NCI-H510A treated with DMSO at 0.1 percent for 48 hours (cell line): ENCODE data around the gene MVD.
"Not testable (repeated sequence)": the region's sequence is repeated elsewhere in the genome, so short reads cannot be mapped to it uniquely, and the experiment has no call there.

Experiments
- DNase-seq: peaks from one replicate; lab custom pipeline; 2025; lab: John Stamatoyannopoulos, UW

The MVD gene

GRCh38 chr16:88681709-88682451 is 19.0 kb upstream of the MVD start:
- no peak for DNase-seq

DNA sequence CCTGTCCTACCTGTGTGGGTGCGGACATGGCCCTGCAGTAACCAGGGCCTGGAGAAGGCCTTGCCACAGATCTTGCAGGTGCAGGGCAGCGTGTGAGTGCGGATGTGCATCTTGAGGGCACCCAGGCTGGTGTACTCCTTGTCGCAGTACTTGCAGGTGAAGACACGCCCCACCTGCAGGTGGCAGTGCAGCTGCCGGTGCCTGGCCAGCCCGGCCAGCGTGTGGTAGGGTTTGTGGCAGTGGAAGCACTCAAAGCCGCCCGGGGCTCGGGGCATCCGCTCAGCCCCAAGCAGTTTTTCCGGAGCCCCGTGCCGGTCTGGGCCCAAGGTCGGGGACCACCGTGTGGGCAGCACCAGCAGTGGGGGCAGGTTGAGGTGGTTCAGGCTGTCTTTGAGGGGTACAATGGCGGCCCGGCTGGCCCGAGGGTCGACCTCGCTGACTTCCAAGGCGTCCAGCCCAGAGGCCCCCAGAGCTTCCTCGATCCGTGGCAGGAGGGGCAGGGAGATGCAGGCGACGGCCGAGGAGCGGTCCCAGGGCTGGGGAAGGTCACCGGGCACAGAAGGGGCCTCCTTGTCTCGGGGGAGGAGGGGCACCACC is 18.3 kb upstream of the MVD start:
- DNase-seq: no peak

DNA sequence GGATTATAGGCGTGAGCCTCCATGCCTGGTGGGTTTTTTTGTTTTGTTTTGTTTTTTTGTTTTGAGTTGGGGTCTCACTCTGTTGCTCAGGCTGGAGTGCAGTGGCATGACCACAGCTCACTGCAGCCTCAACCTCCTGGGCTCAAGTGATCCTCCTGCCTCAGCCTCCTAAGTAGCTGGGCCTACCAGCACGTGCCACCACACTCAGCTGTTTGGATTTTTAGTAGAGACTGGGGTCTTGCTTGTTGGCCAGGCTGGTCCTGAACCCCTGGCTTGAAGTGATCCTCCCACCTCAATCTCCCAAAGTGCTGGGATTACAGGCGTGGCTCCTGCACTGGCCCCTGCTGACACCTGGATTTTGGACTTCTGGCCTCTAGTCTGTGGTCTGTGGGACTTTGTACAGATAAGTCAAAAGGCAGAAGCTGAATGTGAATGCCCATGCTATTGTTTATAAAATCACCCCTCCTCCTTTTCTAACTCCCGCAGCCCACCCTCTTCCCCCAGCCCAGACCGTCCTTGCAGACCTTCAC is 17.7 kb upstream of the MVD start:
- no peak for DNase-seq

GRCh38 chr16:88678224-88678979 is 15.5 kb upstream of the MVD start:
- DNase-seq: no peak

- DNase-seq: no peak
Measured at GRCh38 chr16:88677721-88678120, 14.8 kb upstream of the MVD start.

GRCh38 chr16:88676502-88677242 is 13.8 kb upstream of the MVD start:
- DNase-seq: no peak

DNA sequence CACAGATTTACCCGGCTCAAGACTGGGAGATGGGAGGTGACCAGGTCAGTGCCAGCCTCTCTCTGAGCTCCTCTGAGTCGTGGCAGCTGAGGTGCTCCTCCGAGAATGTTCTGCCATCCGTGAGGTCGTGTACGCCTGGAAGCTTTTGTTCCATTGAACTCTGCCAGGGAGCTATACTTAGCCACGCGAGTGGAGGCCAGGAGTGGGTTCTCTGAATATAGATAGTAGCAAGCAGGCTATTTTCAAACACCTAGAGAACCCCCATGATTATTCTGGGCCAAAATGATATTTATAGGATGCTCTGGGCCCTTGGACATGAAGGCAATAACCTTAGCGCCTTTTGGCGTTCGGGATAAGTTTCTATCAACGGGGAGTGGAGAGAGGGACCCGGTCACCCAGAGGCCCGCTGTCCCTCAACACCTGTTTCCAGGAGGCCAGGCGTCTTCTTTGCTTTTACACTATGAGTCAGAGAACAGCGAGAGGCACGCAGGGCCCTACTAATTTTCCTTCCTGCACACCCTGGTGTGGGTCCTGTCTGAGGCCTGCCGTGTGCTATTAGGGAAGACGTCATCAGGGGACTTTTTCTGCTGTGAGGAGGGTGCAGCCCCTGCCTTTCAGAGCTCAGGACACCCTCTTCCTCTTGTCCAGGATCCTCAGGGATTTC is 11.0 kb upstream of the MVD start:
- no peak for DNase-seq

DNA sequence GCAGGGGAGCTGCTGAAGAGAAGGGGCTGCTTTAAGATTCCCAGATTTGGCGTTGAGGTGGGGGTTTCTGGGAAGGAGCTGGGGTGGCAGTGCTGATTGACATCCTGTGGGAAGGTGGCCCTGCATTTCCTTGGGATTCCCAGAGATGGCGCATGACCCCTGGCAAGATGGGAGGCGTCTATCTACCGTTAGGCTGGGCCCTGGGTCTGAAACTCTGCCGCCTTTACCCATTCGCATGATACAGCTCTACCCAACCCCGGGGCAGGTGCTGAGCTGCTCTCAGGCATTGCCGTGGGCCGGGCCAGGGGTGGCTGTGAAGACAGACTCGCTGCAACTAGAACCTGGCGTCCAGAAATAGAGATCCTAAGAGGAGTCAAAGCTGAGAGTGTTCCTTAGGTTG is 9.9 kb upstream of the MVD start:
- peak; percentile 7 for DNase-seq

GRCh38 chr16:88671806-88672205 is 8.9 kb upstream of the MVD start:
- no peak for DNase-seq

GRCh38 chr16:88669980-88670379 is 7.1 kb upstream of the MVD start:
- DNase-seq: no peak

- DNase-seq: not testable (repeated sequence)
Measured at GRCh38 chr16:88669493-88669892, 6.6 kb upstream of the MVD start.

- no peak for DNase-seq
Measured at GRCh38 chr16:88667461-88667860, 4.6 kb upstream of the MVD start.

DNA sequence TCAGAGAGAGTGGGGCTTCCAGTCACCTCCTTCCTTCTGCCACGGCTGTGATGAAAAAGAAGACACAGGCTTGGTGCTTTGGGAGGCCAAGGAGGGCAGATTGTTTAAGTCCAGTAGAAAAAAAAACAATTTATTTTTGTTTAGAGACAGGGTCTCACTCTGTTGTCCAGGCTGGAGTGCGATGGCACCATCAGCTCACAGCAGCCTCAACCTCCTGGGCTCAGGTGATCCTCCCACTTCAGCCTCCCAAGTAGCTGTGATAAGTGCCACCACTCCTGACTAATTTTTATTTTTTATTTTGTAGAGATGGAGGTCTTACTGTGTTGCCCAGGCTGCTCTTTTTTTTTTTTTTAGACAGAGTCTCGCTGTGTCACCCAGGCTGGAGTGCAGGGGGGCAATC is 2.7 kb upstream of the MVD start:
- no peak for DNase-seq

DNA sequence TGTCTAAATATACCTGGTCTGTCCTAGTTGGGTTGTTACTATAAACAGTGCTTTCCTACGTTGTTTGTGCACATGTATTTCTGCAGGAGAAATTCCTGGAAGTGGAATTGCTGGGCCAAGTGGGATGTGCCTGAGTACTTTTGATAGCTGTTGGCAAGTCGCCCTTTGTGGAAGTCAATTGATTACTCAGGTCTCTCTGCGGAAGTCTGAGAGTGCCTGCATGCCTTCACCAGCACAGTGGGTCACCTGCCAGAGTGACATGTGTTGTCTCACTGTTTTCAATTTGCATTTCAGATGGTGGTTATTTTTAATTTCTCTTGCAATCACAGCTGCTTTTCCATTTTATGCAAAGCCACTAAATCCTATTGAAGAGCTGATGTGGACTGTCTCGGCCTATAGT is 2.3 kb upstream of the MVD start:
- DNase-seq: no peak

- DNase-seq: no peak
Measured at GRCh38 chr16:88662222-88662842, 559 bp downstream of the MVD start.

- DNase-seq: no peak
Measured at GRCh38 chr16:88661468-88661867, 1.4 kb downstream of the MVD start.

- DNase-seq: no peak
Measured at GRCh38 chr16:88659160-88659559, 3.7 kb downstream of the MVD start.

DNA sequence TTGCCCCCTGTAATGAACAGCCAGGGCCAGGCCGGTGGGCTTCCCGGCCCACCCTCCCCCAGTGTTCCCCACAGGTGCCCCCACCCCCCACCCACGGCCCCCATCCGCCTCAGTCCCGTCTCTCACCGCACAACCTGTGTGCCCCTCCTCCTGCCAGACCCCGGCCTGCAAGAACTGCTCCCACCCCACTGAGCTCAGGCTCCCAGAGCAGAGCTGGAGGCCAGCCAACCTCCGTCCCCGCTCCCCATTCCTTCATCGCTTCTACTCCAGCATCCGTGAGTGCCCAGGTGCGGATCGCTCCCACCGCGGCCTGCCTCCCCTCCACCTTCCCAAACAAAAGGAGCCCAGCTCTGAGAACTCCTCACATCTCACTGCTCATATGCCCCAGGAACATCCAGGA is 4.2 kb downstream of the MVD start:
- DNase-seq: no peak

DNA sequence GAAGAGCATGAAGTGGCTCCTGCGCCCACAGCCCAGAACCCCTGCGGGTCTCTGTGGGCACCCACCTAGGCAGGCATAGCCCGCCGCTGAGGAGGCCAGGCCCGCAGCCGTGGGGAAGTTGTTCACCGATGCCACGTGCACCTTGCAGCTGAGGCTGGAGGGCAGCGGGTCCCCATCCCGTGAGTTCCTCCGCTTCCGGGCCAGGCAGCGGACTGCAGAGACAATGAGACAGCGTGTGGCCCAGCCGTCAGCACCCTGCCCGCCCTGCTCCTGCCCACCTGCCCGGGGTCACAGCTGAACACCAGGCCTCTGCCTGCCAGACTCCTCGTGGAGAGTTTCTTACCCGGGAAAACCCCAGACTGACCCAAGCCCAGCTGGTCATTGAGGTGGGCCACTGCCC is 5.5 kb downstream of the MVD start:
- DNase-seq: no peak

DNA sequence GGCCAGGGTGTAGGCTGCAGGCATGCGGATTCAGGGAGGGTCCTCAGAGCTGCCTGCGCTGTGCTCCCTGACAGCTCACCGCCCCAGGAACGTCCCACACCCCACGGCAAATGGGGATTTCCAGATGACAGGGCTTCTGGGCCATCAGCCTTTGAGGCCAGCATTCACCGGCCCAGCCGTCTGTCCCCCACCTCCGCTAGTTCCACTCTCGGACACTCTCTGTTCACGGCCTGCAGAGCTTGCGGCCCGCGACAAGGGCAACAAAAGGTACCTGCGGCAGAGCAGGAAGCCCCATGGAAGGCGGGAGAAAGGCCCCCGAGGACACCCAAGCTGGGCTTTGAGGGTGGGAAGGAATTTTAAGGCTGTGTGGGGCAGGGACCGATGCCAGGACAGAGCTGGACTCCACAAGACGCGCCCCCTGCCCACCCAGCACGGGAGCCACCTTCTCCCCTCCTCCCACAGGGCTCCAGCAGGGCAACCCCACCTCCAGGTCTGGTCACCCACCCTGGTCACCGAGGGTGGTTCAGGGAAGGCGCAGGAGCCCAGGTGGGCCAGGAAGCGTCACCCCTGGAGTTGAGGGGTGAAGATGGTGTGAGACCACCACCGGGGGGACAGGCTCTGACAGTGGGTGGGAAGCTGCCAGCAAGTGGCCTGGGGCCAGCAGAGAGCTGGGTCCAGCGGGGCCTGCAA is 6.5 kb downstream of the MVD start:
- no peak for DNase-seq
